Measurements from ENCODE around the gene TMEM185A. TPM values are rescaled to one million over a fixed set of nuclear protein-coding genes. Genes with fewer than 3 reads are reported as not detected.

The TMEM185A gene
- total RNA-seq, 1 experiment from 2014 or later = 23.6 TPM

DNA sequence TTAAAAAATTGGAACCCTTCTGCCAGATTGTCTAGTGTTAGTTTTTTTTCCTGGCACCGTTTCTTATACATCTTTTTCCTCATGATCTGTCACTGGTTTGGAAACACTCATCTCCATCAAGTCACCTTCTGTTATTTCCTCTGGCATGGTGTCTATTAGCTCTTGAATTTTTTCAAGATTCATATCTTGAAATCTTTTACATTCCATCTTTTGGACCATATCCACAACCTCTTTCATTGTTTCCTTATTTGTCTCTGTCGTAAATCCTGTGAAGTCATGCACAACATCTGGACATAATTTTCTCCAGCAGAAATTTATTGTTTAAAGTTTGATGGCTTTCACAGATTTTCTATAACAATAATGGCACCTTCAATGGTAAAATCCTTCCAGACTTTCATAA is 10.2 kb upstream of the TMEM185A start:
- Histone ChIP-seq H2BK120ac (ENCODE audit: low read depth, low read length, poor library complexity, severe bottlenecking) (no peak overlapping the region), H3K4me1 (ENCODE audit: insufficient read depth, low read length) (no peaks in the 10 kb centered on the region), H3K23ac (ENCODE audit: insufficient read length, low read depth, low read length) (no peak overlapping the region), H2AK5ac (ENCODE audit: insufficient read length, low read length) (no peak overlapping the region), H4K20me1 (ENCODE audit: control insufficient read depth, insufficient read depth, insufficient read length) (no peaks in the 10 kb centered on the region), H3K56ac (ENCODE audit: insufficient read length, low read depth, low read length) (no peak overlapping the region), H3K4ac (ENCODE audit: low read depth, low read length) (no peak overlapping the region), H2BK5ac (ENCODE audit: insufficient read length, low read length) (no peak overlapping the region), H3K79me2 (ENCODE audit: insufficient read depth, low read length) (no peaks in the 10 kb centered on the region), H3T11ph (ENCODE audit: low read length) (no peak overlapping the region), H3K14ac (ENCODE audit: insufficient read depth, low read length) (no peak overlapping the region), H4K5ac (ENCODE audit: insufficient read length, low read depth, low read length) (no peak overlapping the region), H3K4me2 (ENCODE audit: insufficient read depth, insufficient read length, low read length) (no peak overlapping the region), H3K23me2 (ENCODE audit: insufficient read length, low read depth, low read length, poor library complexity, severe bottlenecking) (no peaks in the 10 kb centered on the region), H3K79me1 (ENCODE audit: insufficient read depth, low read depth, low read length, poor library complexity, severe bottlenecking) (no peaks in the 10 kb centered on the region), H2BK12ac (ENCODE audit: insufficient read length, low read depth, low read length) (no peak overlapping the region), H3K27me3 (ENCODE audit: insufficient read depth, low read length) (no peaks in the 10 kb centered on the region), H3K27ac (ENCODE audit: insufficient read length, low read depth, low read length) (no peak overlapping the region), H4K91ac (ENCODE audit: insufficient read length, low read depth, low read length) (no peak overlapping the region), H4K8ac (replicated peaks; ENCODE audit: insufficient read length, low read depth, low read length) (no peak overlapping the region), H2AFZ (ENCODE audit: low read length) (no peak overlapping the region), H3K9me3 (ENCODE audit: control insufficient read depth, low read depth, low read length) (peaks cover 22% of the 10 kb centered on the region), H2BK15ac (ENCODE audit: low read depth, low read length) (no peak overlapping the region), H3K18ac (ENCODE audit: insufficient read length, low read depth, low read length) (no peak overlapping the region), H3K9ac (ENCODE audit: extremely low read depth, insufficient read length, low read length) (no peak overlapping the region), H2BK20ac (ENCODE audit: low read depth, low read length, poor library complexity, severe bottlenecking) (no peak overlapping the region)
- peaks cover 60 to 68% of the 10 kb centered on the region in 2 experiments for H3K9me3 Mint-ChIP-seq
- H3K4me3 Mint-ChIP-seq = no peak overlapping the region
- TF ChIP-seq, protein P1, sequence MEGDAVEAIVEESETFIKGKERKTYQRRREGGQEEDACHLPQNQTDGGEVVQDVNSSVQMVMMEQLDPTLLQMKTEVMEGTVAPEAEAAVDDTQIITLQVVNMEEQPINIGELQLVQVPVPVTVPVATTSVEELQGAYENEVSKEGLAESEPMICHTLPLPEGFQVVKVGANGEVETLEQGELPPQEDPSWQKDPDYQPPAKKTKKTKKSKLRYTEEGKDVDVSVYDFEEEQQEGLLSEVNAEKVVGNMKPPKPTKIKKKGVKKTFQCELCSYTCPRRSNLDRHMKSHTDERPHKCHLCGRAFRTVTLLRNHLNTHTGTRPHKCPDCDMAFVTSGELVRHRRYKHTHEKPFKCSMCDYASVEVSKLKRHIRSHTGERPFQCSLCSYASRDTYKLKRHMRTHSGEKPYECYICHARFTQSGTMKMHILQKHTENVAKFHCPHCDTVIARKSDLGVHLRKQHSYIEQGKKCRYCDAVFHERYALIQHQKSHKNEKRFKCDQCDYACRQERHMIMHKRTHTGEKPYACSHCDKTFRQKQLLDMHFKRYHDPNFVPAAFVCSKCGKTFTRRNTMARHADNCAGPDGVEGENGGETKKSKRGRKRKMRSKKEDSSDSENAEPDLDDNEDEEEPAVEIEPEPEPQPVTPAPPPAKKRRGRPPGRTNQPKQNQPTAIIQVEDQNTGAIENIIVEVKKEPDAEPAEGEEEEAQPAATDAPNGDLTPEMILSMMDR (conservative IDR thresholded peaks at IDR 0.05) = no peak
- no peak overlapping the region for H3K27ac Mint-ChIP-seq
- WGBS (ENCODE audit: extremely low coverage, insufficient read length, low lambda C conversion rate) = no CpG with 5 or more reads among the region's 2 CpGs
- no peaks in the 10 kb centered on the region; a peak in 2 of 7 replicates for H3K36me3 Mint-ChIP-seq (ENCODE audit: insufficient read depth in 1 of 3, low read depth in 3 of 3)
- H3K27me3 Mint-ChIP-seq (ENCODE audit: low read depth) = peaks cover 5% of the 10 kb centered on the region
- H3K4me1 Mint-ChIP-seq = no peaks in the 10 kb centered on the region
- DNase-seq = no peak
